GM18502 (cell line): ENCODE data around the gene TECTB.

Experiments used
- ATAC-seq: cut with Tn5 transposase; IDR thresholded peaks from one replicate; pipeline ENCODE4 v1.9.1; 2021; ENCODE audit warnings: mild to moderate bottlenecking; ENCODE audit not compliant: unreplicated experiment, poor library complexity

Gene TECTB

DNA sequence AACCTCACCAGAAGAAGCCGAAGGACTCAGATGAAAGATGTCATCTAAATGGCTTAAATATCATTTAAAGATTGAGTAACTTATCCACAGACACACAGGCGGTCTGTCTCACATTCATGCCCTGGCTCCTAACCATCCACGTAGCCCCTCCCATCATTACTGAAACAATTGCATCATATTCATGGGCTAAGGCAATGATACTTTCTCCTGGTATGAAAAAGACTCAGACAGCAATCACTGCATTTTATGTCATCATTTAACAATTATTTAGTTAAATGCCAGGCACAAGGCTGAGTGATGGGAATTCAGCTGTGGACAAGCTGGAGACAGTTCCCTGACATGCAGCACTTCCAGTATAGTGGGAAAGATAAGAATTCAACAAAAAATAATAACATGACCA lies 11.2 kb upstream of the TECTB start:
- ATAC-seq = no peak

DNA sequence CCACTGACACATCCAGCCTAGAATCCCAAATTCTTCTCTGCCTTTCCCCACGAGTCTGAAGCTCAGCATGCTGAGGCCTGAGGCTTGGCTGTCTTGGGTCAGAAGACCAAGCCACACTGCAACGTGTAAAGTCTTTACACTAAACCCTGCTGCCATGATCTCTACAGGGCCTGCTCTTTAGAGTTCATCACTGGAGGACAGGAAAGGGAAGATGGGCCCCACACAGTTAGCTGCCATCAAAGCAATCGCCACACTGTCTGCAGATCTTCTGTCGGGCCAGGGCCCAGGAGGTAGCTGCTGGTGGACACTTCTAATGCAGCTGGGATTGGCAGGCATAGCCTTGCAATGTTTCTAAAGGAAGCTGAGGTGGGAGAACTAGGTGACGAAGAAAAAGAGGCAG lies 8.4 kb upstream of the TECTB start:
- no peak for ATAC-seq

DNA sequence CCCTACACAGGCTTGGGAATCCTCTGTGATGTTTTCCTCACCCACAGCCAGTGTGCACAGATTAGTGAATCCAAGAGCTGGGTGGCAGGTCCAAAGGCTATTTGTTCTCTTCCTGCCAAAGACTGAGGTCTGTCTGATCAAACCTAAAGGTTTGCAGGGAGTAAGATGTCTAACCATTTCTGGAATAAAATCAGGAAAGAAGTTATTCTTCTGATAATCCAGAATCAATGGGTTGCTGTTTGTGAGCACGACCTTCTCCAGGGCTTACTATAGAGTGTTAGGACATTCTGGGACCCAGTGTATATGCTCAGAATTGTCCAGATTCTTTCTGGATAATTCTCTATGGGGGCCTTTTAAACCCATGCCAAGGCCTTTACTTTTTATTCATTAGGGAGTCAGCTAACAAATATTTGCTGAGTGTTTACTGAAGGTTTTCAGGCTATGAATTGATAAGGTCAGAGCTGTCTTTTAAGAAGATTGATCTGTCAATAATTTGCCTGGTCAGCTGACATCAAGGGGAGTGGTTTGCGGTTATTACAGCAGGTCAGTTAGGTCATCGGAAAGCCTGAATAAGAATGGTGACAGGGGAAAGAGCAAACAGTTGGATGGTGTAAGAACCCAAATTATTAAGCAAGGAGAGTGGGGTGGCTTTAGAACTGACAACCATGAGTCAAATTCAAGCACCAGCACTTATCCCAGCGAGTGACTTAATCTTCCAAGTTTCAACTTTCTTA lies 7.5 kb upstream of the TECTB start:
- ATAC-seq = no peak

DNA sequence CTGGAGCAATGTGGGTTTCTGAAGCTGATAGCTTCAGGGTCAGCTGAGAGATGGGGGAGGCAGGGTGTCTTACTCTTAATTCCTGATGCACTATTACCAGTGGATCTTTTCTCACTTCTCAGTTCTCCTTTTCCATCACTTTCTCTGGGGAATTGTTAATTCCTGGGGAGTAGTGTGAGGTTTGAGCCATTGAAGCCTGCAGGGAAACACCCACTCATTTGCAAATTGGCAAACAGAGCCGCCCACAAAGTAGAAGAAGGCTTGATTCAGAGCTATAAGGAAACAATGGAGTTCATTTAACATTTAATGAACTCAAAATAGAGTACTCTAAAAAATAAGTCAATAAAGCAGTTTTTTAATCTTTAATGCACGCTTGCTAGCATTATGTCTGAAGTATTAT lies 4.3 kb upstream of the TECTB start:
- ATAC-seq = no peak

DNA sequence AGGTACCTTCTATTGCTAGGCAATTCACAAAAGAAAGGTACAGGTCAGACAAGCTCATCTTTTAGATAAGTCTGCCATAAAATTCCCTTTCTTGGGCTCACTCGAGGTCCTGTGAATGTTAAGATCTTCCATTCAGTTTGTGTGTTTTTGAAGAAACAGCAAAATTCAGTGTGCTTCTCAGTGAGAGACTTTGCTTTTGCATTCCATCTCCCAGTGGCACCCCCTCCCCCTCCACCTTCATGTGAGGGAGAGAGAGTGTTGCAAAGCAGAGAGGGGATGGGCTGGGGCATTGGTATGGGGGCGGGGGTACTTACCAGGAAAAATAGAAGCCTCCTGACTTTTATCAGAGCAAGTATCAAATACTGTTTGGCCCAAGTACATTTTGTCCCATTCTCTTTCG lies 3.8 kb upstream of the TECTB start:
- no peak for ATAC-seq

DNA sequence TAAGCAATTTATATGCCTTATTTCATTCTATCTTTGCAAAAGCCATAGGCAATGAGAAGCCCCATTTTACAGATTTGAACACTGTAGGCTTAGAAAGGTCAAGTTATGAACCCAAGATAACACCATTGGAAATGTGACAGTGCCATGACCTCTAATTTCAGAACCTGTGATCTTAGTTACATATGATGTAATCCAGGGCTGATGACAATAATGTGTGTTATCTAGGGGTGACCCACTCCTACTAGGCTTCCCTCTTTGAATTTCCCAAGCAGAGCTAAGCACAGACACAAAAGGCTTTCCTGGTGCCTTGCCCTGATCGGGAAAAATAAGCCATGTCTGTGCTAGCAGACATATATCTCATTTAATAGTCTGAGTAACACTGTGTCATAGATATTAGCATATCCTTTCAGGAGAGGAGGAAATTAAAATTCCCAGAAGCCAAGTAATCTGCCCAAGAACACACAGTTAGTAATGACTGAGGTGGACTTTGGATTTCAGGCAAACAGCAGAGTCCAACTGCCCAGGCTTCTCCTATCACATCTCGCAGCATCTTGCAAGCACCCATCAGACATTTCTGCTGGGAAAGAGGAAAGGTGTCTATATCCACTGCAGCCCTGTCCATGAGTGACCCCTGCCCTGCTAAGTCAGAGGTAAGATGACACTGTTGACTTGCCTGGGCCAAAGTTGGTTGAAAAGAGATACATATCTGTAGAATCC lies 2.8 kb upstream of the TECTB start:
- ATAC-seq = no peak

DNA sequence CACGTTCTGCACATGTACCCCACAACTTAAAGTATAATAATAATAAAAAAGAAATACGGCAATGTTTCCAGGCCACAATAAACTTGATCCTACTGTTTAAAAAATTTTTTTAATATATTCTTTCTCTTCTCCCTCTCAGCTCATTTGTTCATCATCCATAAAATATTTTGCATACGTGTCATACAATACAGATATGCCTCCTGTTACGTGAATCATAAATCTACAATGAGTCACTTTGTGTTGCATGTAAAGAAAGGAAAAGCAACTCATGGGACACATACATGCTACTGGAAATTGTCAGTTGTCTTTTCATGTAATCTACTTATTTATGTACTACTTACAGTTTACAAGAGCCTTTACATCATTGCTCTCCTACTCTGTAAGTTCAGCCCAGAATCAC lies 1.1 kb upstream of the TECTB start:
- no peak for ATAC-seq

DNA sequence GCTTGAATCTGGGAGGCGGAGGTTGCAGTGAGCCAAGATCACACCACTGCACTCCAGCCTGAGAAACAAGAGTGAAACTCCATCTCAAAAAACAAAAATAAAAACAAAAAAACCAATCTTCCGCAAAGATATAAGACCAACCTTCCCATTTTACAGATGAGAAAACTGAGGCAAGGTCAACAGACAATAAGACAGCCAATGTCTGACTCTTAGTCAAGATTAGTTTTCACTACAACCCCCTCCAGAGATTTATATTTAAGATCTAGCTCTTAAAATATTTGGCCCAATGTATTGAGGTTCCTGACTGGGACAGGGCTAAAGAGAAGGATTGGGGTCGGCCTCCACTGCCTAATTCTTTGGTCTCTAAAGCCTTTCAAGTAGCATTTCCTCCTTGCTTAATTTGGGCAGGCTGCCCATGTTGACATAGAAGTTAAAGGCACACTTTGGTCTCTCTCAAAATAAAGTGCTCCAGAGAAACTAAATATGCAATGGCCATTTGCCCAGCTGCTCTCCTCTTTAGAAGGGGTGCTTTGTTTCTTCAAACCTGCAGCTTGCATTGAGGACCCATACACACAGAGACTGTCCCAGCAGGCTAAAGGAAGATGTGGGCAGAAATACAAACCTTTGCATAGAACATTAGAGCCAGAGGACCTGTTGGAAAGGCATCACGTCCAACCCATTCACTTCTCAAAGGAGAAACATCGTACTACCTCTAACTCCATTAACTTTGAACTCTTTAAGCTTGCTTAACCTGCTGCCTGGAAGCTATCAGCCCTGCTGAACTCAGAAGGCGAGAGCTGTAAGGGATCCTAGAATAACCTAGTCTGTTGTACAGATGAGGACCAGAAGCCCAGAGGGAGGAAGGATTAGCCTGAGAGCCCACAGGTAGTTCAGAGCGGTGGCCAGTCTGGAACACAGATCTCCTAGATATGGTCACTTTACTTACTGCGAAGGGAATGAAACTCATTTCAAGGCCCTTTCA lies 3.9 kb downstream of the TECTB start:
- ATAC-seq = no peak

DNA sequence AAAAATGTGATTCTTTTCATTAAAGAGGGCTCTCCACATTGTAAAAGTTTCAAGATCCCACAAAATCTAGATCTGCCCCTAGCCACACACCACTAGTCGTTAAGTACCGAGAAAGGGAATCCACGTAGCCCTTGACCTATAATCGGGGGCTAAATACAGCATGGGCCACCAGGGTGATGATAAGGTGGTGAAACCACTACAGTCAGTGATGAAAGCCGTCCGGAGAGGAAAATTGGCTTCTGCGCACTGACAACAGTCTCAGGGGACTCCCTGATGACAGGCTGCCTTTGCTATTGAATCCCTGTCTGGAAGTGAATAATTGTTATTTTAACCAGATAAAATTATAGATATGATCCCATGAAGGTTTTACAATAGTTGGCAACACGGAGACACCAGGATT lies 4.6 kb downstream of the TECTB start:
- ATAC-seq = no peak

DNA sequence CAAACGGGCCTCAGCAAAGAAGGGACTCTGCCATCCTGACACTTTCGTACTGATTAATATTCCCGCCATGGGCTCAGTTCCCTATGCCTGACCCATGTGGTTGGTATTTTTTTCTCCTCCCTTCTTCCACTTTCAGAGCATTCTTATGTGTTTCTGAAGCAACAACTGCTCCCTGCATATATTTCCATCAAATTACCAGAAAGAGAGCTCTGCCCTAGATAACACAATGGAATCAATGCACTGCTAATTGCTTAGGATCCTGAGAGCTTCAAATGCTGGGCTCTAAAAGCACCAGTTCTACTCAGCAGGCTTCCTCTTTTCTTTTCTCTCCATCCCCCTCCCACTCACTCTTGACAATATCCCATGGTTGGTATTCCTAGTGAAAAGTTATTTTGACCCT lies 5.3 kb downstream of the TECTB start:
- no peak for ATAC-seq

DNA sequence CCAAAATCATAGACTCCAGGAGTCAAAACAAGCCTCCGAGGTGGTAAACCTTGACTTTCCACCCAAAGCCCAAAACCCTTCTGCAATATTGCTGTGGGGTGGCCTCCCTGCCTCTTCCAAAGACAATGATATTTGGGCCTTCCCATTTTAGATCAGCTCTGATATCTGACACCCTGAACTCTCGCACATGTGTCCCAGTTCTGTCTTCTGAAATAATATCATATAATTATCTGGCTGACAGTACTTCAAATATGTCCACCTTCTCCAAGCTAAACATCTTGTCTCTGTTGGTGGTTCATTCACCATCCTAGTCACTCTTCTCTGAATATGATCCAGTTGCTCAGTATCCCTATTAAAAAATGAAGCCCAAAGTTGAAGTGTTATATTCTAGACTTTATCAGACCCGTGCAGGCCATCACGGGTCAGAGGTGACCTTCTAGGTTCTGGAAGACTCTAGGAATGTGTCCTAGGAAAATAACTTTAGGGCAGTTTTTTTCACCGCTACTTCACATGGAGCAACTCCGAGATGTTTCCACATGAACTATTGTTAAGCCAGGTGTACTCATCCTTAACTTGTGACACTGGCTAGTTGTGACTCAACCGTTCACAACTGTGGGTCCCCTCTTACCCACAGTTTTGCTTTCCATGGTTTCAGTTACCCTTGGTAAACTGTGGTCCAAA lies 6.3 kb downstream of the TECTB start:
- no peak for ATAC-seq

DNA sequence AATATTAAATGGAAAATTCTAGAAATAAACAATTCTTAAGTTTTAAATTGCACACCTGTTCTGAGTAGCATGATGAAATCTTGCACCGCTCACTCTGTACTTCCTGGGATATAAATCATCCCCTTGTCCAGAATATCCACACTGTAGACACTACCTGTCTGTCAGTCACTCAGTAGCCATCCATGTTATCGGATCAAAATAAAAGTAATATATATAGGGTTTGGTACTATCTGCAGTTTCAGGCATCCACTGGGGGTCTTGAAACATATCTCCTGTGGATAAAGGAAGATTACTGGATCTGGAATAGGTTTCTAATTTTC lies 6.8 kb downstream of the TECTB start:
- no peak for ATAC-seq

DNA sequence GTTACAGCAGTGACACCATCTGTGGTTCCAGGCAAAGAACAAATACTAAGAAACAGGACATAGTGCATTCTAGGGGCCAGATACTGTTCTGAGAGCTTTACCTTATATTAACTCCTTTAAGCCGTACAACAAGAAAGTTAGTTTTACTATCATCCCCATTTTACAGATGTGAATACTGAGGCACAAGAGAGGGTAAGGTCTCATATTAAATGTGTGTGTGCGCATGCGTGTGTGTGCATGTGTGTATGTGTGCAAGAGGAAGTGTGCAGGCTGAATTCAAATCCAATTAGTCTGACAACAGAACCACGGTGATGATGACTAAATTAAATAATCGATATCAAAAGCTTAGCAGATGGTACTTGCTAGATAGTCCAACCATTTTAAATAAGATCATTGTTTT lies 11.0 kb downstream of the TECTB start:
- ATAC-seq = no peak

DNA sequence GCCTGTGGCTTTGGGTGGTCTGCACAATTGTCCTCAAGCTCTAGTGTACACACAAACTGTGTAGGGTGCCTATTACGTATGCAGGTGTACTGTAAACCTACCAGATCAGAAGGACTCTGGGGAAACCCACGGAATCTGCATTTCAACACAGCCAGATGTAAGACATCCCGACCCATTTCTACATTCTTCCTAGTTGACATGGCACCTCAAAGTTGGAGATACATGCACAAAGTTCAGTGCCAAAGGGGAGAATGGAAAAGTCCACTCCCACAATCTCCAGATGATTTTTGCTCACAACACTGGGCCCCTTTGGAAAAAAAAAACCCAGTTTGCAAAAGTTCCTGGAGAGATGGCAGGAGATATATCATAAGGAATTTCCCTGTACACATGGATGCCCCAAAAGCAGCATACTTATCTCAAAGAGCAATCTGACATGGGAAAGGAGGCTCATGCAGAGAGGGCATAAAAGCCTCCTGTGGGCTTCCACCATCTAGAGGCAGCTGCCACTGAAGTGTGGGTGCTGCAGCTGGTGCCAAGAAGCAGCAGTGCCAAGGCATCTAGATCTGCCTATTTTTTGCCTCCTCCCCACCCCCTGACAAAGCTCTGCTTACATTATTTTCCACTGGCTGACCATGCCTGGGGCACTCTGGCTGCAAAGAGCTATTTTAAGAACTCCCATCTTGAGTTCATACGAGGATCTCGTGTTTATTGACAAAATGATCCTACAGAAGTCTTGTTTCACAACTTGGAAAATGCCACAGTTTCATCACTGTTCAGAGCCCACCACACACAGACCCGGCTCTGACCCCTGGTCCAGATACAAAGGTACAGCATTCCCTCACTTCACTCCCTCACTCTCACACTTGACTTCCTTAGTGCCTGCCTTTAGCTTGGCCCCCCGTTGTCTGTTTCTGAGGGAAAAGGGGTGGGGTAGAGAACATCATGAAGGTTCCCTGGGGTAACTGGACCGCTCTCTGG lies 12.9 kb downstream of the TECTB start:
- ATAC-seq = no peak

DNA sequence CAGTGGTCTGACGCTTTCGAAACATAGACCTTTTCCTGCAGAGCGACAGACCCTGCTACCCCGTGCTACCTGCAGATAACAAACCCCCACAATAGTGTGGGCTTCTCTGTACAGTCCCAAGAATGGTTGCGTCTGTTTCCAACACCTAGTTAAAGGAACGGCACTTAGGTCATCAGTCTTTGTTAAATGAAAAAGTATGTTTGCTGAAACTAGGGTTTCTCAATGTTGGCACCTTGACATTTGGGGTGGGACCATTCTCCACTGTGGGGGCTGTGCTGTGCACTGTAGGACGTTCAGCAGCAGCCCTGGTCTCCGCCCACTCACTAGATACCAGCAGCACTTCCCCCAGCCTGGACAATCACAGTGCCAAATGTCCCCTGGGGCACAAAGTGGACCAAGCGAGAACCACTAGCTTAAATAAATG lies 13.7 kb downstream of the TECTB start:
- no peak for ATAC-seq

DNA sequence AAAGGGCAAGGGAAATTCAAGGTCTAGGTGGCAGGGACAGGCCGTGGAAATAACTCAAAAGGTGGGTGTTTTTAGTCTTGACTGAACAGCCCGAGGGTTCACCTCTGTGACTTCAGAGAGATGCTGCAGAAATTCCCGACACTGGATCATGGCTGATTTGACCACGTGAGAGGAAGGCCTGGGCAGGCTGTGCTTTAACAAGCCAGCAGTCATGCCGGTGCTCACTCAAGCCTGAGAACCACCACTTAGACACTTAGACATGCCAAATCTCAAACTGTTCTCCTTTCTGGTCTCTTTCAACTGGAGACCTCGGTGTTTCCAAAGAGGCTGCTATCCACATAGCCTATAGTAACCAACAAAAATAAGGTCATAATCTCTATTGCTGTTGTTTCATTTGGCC lies 15.4 kb downstream of the TECTB start:
- no peak for ATAC-seq

DNA sequence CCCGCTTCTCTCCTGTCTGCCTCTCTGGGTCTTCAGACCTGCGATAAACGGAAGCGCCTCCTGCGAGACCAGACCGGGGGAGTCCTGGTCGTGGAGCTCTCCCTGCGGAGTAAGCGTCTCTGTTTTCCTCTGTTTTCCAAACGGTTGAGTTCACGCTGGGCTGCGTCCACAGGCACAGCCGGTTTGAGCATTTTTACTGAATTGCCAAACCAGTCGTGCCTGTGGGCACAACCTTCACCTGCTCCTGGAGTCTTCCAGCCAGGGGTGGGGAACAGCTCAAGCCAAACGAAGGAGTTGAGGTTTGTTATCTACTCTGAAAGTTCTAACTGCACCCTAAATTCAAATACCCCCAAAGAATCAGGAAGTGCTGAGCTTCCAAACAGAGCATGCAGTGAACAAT lies 16.3 kb downstream of the TECTB start:
- ATAC-seq = no peak

DNA sequence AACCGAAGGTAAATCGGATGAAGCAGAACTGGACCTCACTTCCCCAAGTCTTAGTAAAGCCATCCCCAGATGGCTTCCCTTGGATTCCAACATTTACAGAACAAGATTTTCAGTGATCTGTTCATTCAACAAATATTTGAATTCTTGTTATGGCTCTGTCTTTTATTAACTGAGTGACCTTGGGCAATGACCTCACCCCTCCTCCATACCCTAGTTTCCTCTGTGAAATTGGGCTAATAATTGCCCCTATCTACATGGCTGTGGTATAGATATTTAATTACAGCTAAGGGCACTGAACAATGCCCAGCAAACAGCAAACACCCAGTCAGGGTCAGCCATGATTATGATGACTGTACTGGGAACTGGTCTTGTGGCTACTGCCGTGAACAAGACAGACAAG lies 19.1 kb downstream of the TECTB start:
- ATAC-seq = no peak

DNA sequence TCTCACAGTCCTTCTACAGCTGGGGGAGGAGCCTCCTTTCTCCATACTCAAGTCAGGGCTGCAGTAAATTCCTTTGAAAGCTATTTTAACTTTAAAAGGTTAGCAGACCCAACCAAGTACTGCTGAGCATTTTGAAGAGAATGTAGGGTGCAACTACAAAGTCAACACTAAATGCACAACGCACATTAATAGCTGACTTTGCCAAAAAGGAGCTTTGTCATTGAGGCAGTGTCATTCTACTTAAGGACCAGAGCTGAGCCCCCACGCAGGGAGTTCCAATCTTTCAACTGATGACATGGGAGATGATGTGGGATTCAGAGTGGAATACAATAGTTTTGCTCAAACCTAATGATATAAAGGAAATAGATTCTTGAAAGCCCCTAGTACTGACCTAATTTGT lies 20.3 kb downstream of the TECTB start:
- no peak for ATAC-seq
